C4-2B (cell line): Measurements from ENCODE around the gene NR3C1.

ENCODE experiments used
- CTCF ChIP-seq: fragments of 450-650 bp; conservative IDR thresholded peaks from 2 replicates; pipeline ENCODE4 v1.5.1; 2017; ENCODE audit warnings: mild to moderate bottlenecking
- ZFX ChIP-seq: fragments of 450-650 bp; IDR thresholded peaks from 2 replicates; pipeline ENCODE4 v1.6.1; 2017

GRCh38 chr5:143347046-143347445, 56.4 kb downstream of the NR3C1 start:
- no peak for TF ChIP-seq CTCF
- no peak for TF ChIP-seq ZFX
